Astrocyte (in vitro differentiated cells and primary cell): ENCODE results near the gene GRID2. TPM values are rescaled to one million over a fixed set of nuclear protein-coding genes. Genes with fewer than 3 reads are reported as not detected.

Experiments
- DNase-seq: peaks from one replicate; pipeline ENCODE4 v3.0.0-alpha.2; 2010; ENCODE audit warnings: low read depth
- FAIRE-seq: peaks from 2 replicates; lab custom pipeline; 2011; peaks lifted over from hg19 to GRCh38; lab: Jason Lieb, UNC
- H2AFZ ChIP-seq: 2 replicates; pipeline ENCODE4 v1.6.0; 2012; ENCODE audit warnings: low read depth, low read length, inconsistent platforms
- H3K27ac ChIP-seq: 2 replicates; pipeline ENCODE4 v1.5.1; 2011; ENCODE audit warnings: low read depth, low read length, inconsistent platforms
- H3K27me3 ChIP-seq: 2 replicates; pipeline ENCODE4 v1.6.0; 2011; ENCODE audit warnings: low read length, inconsistent platforms; ENCODE audit not compliant: insufficient read depth
- H3K36me3 ChIP-seq: 2 replicates; pipeline ENCODE4 v1.5.1; 2011; ENCODE audit warnings: low read length, inconsistent platforms; ENCODE audit not compliant: insufficient read depth
- H3K4me1 ChIP-seq: 2 replicates; pipeline ENCODE4 v1.5.1; 2011; ENCODE audit warnings: low read length, inconsistent platforms; ENCODE audit not compliant: insufficient read depth
- H3K4me2 ChIP-seq: 2 replicates; pipeline ENCODE4 v1.6.0; 2012; ENCODE audit warnings: low read length, inconsistent platforms
- H3K4me3 ChIP-seq: 2 replicates; pipeline ENCODE4 v1.5.1; 2011; ENCODE audit warnings: low read depth, mild to moderate bottlenecking, low read length, inconsistent platforms; ENCODE audit not compliant: insufficient read depth
- H3K79me2 ChIP-seq: 2 replicates; pipeline ENCODE4 v1.6.0; 2012; ENCODE audit warnings: mild to moderate bottlenecking, low read length, inconsistent platforms; ENCODE audit not compliant: insufficient read depth
- H3K9ac ChIP-seq: 2 replicates; pipeline ENCODE4 v1.6.0; 2012; ENCODE audit warnings: mild to moderate bottlenecking, low read length, inconsistent platforms
- H3K9me3 ChIP-seq: 2 replicates; pipeline ENCODE4 v1.5.1; 2012; ENCODE audit warnings: low read depth, mild to moderate bottlenecking, low read length, inconsistent platforms; ENCODE audit not compliant: insufficient read depth
- H4K20me1 ChIP-seq: 2 replicates; pipeline ENCODE4 v1.6.0; 2012; ENCODE audit warnings: low read length, inconsistent platforms; ENCODE audit not compliant: insufficient read depth
- H3K27ac Mint-ChIP-seq: one replicate; pipeline ENCODE4 v1.8.0; 2021; ENCODE audit warnings: mild to moderate bottlenecking, mixed read lengths; ENCODE audit not compliant: unreplicated experiment
- H3K27me3 Mint-ChIP-seq: one replicate; pipeline ENCODE4 v1.8.0; 2021; ENCODE audit warnings: low read depth, mixed read lengths; ENCODE audit not compliant: unreplicated experiment
- H3K36me3 Mint-ChIP-seq: one replicate; pipeline ENCODE4 v1.8.0; 2021; ENCODE audit warnings: low read depth, mixed read lengths; ENCODE audit not compliant: unreplicated experiment
- H3K4me1 Mint-ChIP-seq: one replicate; pipeline ENCODE4 v1.8.0; 2021; ENCODE audit warnings: low read depth, mixed read lengths; ENCODE audit not compliant: unreplicated experiment
- H3K4me3 Mint-ChIP-seq: one replicate; pipeline ENCODE4 v1.8.0; 2021; ENCODE audit warnings: mild to moderate bottlenecking, moderate library complexity, mixed read lengths; ENCODE audit not compliant: unreplicated experiment
- H3K9me3 Mint-ChIP-seq: one replicate; pipeline ENCODE4 v1.8.0; 2021; ENCODE audit warnings: mild to moderate bottlenecking, mixed read lengths; ENCODE audit not compliant: unreplicated experiment
- CTCF ChIP-seq: IDR thresholded peaks from 2 replicates; pipeline ENCODE4 v1.5.1; 2011; ENCODE audit warnings: low read depth, mild to moderate bottlenecking, inconsistent platforms, low read length, moderate library complexity; ENCODE audit not compliant: insufficient read depth
- EZH2 ChIP-seq: IDR thresholded peaks from 2 replicates; pipeline ENCODE4 v1.6.1; 2012; ENCODE audit warnings: mild to moderate bottlenecking, low read length, inconsistent platforms; ENCODE audit not compliant: insufficient read depth
- total RNA-seq: library from RNA; stranded (reverse); gene quantifications from 2 replicates; pipeline ENCODE4 v1.2.1, GENCODE V29; 2021

The GRID2 gene
- total RNA-seq, 1 donor from 2014 or later: 0.14 TPM

GRCh38 chr4:92952897-92953296 lies 649.1 kb downstream of the GRID2 start:
- H3K9me3 ChIP-seq: no peaks in the 10 kb centered on the region
- H3K9ac ChIP-seq: no peak overlapping the region
- DNase-seq (no peak), FAIRE-seq (no peak)
- no peak overlapping the region for H3K4me3 ChIP-seq
- H3K27ac ChIP-seq: no peak overlapping the region
- H2AFZ ChIP-seq: no peak overlapping the region
- H3K79me2 ChIP-seq: no peaks in the 10 kb centered on the region
- H3K36me3 ChIP-seq: no peaks in the 10 kb centered on the region
- H4K20me1 ChIP-seq: no peaks in the 10 kb centered on the region
- Mint-ChIP-seq H3K27ac (no peak overlapping the region), H3K9me3 (no peaks in the 10 kb centered on the region), H3K4me3 (no peak overlapping the region), H3K27me3 (no peaks in the 10 kb centered on the region), H3K4me1 (no peaks in the 10 kb centered on the region), H3K36me3 (no peaks in the 10 kb centered on the region)
- no peak overlapping the region for H3K4me2 ChIP-seq
- TF ChIP-seq CTCF (no peak), EZH2 (no peak)
- no peaks in the 10 kb centered on the region for H3K27me3 ChIP-seq
- no peaks in the 10 kb centered on the region for H3K4me1 ChIP-seq

- Histone ChIP-seq H3K4me1 (no peaks in the 10 kb centered on the region), H3K27ac (no peak overlapping the region), H3K79me2 (no peaks in the 10 kb centered on the region), H3K27me3 (no peaks in the 10 kb centered on the region), H3K4me2 (no peak overlapping the region), H3K4me3 (no peak overlapping the region), H4K20me1 (no peaks in the 10 kb centered on the region), H3K9me3 (no peaks in the 10 kb centered on the region), H2AFZ (no peak overlapping the region), H3K36me3 (no peaks in the 10 kb centered on the region), H3K9ac (no peak overlapping the region)
- Mint-ChIP-seq H3K36me3 (no peaks in the 10 kb centered on the region), H3K4me1 (no peaks in the 10 kb centered on the region), H3K27me3 (no peaks in the 10 kb centered on the region), H3K4me3 (no peak overlapping the region), H3K27ac (no peak overlapping the region), H3K9me3 (no peaks in the 10 kb centered on the region)
- no peak for TF ChIP-seq EZH2
- no peak for TF ChIP-seq CTCF
- no peak for DNase-seq
- no peak for FAIRE-seq
These were observed 649.7 kb downstream of the GRID2 start for GRCh38 chr4:92953462-92953861.

GRCh38 chr4:92961881-92962280 lies 658.1 kb downstream of the GRID2 start:
- Histone ChIP-seq H3K27me3 (no peaks in the 10 kb centered on the region), H3K4me2 (no peak overlapping the region), H3K36me3 (no peaks in the 10 kb centered on the region), H3K79me2 (no peaks in the 10 kb centered on the region), H4K20me1 (no peaks in the 10 kb centered on the region), H3K9ac (no peak overlapping the region), H3K4me1 (no peaks in the 10 kb centered on the region), H2AFZ (no peak overlapping the region), H3K4me3 (no peak overlapping the region), H3K9me3 (no peaks in the 10 kb centered on the region), H3K27ac (no peak overlapping the region)
- Mint-ChIP-seq H3K9me3 (no peaks in the 10 kb centered on the region), H3K4me1 (peaks cover 3% of the 10 kb centered on the region), H3K27me3 (no peaks in the 10 kb centered on the region), H3K36me3 (no peaks in the 10 kb centered on the region), H3K27ac (no peak overlapping the region), H3K4me3 (no peak overlapping the region)
- FAIRE-seq (no peak), DNase-seq (no peak)
- no peak for TF ChIP-seq CTCF
- TF ChIP-seq EZH2: no peak
